ENCODE measurements around the gene KRT85. TPM values are rescaled to one million over a fixed set of nuclear protein-coding genes. Genes with fewer than 3 reads are reported as not detected.

KRT85 gene
- total and polyA plus RNA-seq, 2 of the 4 experiments (the other 2 are of a cell fraction), result not detected

DNA sequence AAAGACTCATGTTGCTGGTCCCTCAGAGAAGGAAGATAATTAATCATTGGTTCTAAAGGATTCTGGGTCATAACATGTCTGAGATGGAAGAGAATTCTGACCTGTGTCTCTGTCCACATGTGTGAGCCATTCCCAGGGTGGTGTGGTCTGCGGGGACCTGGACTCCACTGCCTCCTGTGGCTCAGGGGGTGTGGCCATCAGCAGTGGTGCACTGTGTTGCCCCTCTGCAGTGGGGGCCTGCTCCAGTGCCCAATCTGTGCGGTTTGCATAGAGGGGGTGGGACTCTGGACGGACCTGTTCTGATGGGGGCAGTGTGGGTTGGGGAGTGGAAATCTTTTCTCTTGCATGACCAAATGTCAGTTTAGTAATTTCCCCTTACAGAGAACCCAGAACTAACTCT is 13.5 kb downstream of the KRT85 start:
- BruUV-seq (replicated peaks), result no TSS peak
- no peak overlapping the region for H3K23ac ChIP-seq (ENCODE audit: low read depth, low read length)
- intact Hi-C loops (cut with micrococcal nuclease), result no loop called here
- dilution Hi-C loops (cut with HindIII; ENCODE audit: low sequenced_read_pairs, unreplicated experiment), result no loop called here
- H3K27ac ChIP-seq (ENCODE audit: insufficient read depth, low read length), result no peak overlapping the region
- no peak overlapping the region for H4K8ac ChIP-seq (ENCODE audit: low read depth in 2 of 2, low read length in 2 of 2)
- no peak overlapping the region for H2AK5ac ChIP-seq (ENCODE audit: low read depth, low read length)
- no peaks in the 10 kb centered on the region for H3K36me3 ChIP-seq (ENCODE audit: control insufficient read depth, insufficient read depth, low read length)
- WGBS, 2 experiments (ENCODE audit: extremely low coverage in 2 of 2, insufficient read length in 1 of 2), result no CpG with 5 or more reads among the region's 3 CpGs
- H3K4me1 ChIP-seq (ENCODE audit: control insufficient read depth, insufficient read depth, low read length), result no peaks in the 10 kb centered on the region
- H3K56ac ChIP-seq (ENCODE audit: extremely low read depth, insufficient read depth, low read length), result no peak overlapping the region
- no peaks in the 10 kb centered on the region for H3K79me1 ChIP-seq (ENCODE audit: low read depth in 1 of 2, low read length in 2 of 2)
- H3K9ac ChIP-seq (ENCODE audit: low read depth, low read length), result no peak overlapping the region
- H2BK5ac ChIP-seq (ENCODE audit: low read depth, low read length, poor library complexity, severe bottlenecking), result no peak overlapping the region
- H3K18ac ChIP-seq (ENCODE audit: low read depth, low read length), result no peak overlapping the region
- no peak overlapping the region for H2BK15ac ChIP-seq (ENCODE audit: low read depth, low read length)
- no peak overlapping the region for H4K91ac ChIP-seq (ENCODE audit: insufficient read depth, low read depth, low read length)
- H3K27me3 ChIP-seq (ENCODE audit: control insufficient read depth, insufficient read depth, low read length), result peaks cover 53% of the 10 kb centered on the region
- ATAC-seq (ENCODE audit: low read depth), result no peak
- H4K20me1 ChIP-seq (ENCODE audit: insufficient read depth, low read length), result no peaks in the 10 kb centered on the region
- H2AK9ac ChIP-seq (replicated peaks; ENCODE audit: low read depth, low read length, poor library complexity), result no peak overlapping the region
- H3K4ac ChIP-seq (ENCODE audit: low read depth, low read length), result no peak overlapping the region
- no peaks in the 10 kb centered on the region for H3K9me1 ChIP-seq (ENCODE audit: insufficient read depth, low read length)
- no peak overlapping the region for H3K4me2 ChIP-seq (ENCODE audit: low read depth, low read length)
- no peak overlapping the region for H3K4me3 ChIP-seq (ENCODE audit: insufficient read depth, low read depth, low read length)
- H2AFZ ChIP-seq (replicated peaks; ENCODE audit: low read length, poor library complexity), result no peak overlapping the region
- H3K14ac ChIP-seq (replicated peaks; ENCODE audit: low read depth, low read length), result no peak overlapping the region
- no peak overlapping the region for H2BK20ac ChIP-seq (ENCODE audit: low read depth, low read length)
- no peak overlapping the region for H2BK120ac ChIP-seq (ENCODE audit: low read depth, low read length)
- H4K5ac ChIP-seq (ENCODE audit: low read depth, low read length), result no peak overlapping the region
- POLR2A ChIA-PET (ENCODE audit: unreplicated experiment), result no interaction called here
- no peak for DNase-seq
- in situ Hi-C loops (cut with MboI; ENCODE audit: low sequenced_read_pairs), result no loop called here
- no peaks in the 10 kb centered on the region for H3K9me3 ChIP-seq (ENCODE audit: control insufficient read depth, insufficient read depth, low read length)
- TF ChIP-seq FOS (IDR thresholded peaks at IDR 0.05; ENCODE audit: low read depth, low read length) (no peak), MXI1 (IDR thresholded peaks at IDR 0.05; ENCODE audit: borderline replicate concordance, low read depth, low read length) (no peak), RCOR1 (IDR thresholded peaks at IDR 0.05; ENCODE audit: insufficient replicate concordance, low read length) (no peak), RFX5 (IDR thresholded peaks at IDR 0.05; ENCODE audit: low read depth, low read length) (no peak), CEBPB (IDR thresholded peaks at IDR 0.05; ENCODE audit: low read depth, low read length) (no peak)
- TF ChIP-seq, protein P1, sequence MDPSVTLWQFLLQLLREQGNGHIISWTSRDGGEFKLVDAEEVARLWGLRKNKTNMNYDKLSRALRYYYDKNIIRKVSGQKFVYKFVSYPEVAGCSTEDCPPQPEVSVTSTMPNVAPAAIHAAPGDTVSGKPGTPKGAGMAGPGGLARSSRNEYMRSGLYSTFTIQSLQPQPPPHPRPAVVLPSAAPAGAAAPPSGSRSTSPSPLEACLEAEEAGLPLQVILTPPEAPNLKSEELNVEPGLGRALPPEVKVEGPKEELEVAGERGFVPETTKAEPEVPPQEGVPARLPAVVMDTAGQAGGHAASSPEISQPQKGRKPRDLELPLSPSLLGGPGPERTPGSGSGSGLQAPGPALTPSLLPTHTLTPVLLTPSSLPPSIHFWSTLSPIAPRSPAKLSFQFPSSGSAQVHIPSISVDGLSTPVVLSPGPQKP (IDR thresholded peaks at IDR 0.05; ENCODE audit: borderline replicate concordance, low read depth, low read length), result no peak
- TF ChIP-seq, protein P2, sequence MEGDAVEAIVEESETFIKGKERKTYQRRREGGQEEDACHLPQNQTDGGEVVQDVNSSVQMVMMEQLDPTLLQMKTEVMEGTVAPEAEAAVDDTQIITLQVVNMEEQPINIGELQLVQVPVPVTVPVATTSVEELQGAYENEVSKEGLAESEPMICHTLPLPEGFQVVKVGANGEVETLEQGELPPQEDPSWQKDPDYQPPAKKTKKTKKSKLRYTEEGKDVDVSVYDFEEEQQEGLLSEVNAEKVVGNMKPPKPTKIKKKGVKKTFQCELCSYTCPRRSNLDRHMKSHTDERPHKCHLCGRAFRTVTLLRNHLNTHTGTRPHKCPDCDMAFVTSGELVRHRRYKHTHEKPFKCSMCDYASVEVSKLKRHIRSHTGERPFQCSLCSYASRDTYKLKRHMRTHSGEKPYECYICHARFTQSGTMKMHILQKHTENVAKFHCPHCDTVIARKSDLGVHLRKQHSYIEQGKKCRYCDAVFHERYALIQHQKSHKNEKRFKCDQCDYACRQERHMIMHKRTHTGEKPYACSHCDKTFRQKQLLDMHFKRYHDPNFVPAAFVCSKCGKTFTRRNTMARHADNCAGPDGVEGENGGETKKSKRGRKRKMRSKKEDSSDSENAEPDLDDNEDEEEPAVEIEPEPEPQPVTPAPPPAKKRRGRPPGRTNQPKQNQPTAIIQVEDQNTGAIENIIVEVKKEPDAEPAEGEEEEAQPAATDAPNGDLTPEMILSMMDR (conservative IDR thresholded peaks at IDR 0.05; ENCODE audit: low read depth, low read length), result no peak
- CTCF ChIA-PET, result no interaction called here
